HepG2 (cell line): ENCODE data around the gene TNNI3K. TPM values are rescaled to one million over a fixed set of nuclear protein-coding genes. Genes with fewer than 3 reads are reported as not detected.

Experiments used
- ATAC-seq: fragments of 200-7000 bp; cut with Tn5 transposase; 3 replicates; pipeline ENCODE4 v1.9.1; 2020; ENCODE audit warnings: mild to moderate bottlenecking, moderate library complexity
- BruUV-seq: library from RNA; stranded (reverse); fragments of 400-500 nt; replicated peaks from 2 replicates; lab custom pipeline; 2021; lab: Mats Ljungman, UMichigan
- CTCF ChIA-PET: fragments of 300-600 bp; formaldehyde crosslinking; extraction: SDS; loops from one replicate; lab custom pipeline; 2021; ENCODE audit warnings: low total read pairs, inconsistent platforms, low intra/inter-chr PET ratio; lab: Yijun Ruan, JAX
- POLR2A ChIA-PET: fragments of 350-600 bp; sonication (Branson Sonifier 250); formaldehyde crosslinking; loops from one replicate; lab custom pipeline; 2020; ENCODE audit warnings: antibody characterized with exemption, inconsistent platforms; lab: Yijun Ruan, JAX
- DNase-seq: peaks from one replicate; pipeline ENCODE4 v3.0.0-alpha.2; 2015; ENCODE audit warnings: low spot score
- FAIRE-seq: peaks from 3 replicates; lab custom pipeline; 2011; peaks lifted over from hg19 to GRCh38; lab: Jason Lieb, UNC
- H2AFZ ChIP-seq: one replicate; pipeline ENCODE4 v1.6.1; 2011; ENCODE audit warnings: low read length, inconsistent platforms
- H3K27ac ChIP-seq: fragments of 300-600 bp; 3 replicates; pipeline ENCODE4 v1.8.0; 2011; ENCODE audit warnings: mixed run types, mild to moderate bottlenecking, mixed read lengths, low read length, inconsistent platforms; ENCODE audit not compliant: insufficient read depth; ENCODE audit errors: extremely low read length
- H3K27me3 ChIP-seq, 2 experiments: fragments of 200-600 bp in 1 of 2; 2 replicates in 1 of 2; 3 replicates in 1 of 2; pipeline versions ENCODE4 v1.6.0 to v1.8.0; 2011; ENCODE audit warnings: low read length in 2 of 2, mild to moderate bottlenecking in 2 of 2, moderate library complexity in 2 of 2, inconsistent platforms in 1 of 2; ENCODE audit not compliant: insufficient read depth in 2 of 2, control insufficient read depth in 1 of 2
- H3K36me3 ChIP-seq, 2 experiments: fragments of 200-600 bp in 1 of 2; replicated peaks in 1 of 2; 2 replicates in 1 of 2; 3 replicates in 1 of 2; pipeline versions ENCODE4 v1.5.1 to v1.8.0; 2011; ENCODE audit warnings: low read length in 2 of 2, inconsistent platforms in 1 of 2; ENCODE audit not compliant: insufficient read depth in 2 of 2, control insufficient read depth in 1 of 2
- H3K4me1 ChIP-seq: 2 replicates; pipeline ENCODE4 v1.5.1; 2012; ENCODE audit warnings: low read length, inconsistent platforms; ENCODE audit not compliant: insufficient read depth
- H3K4me2 ChIP-seq: 2 replicates; pipeline ENCODE4 v1.6.0; 2011; ENCODE audit warnings: low read depth, low read length, inconsistent platforms
- H3K4me3 ChIP-seq, 3 experiments: fragments of 200-600 bp in 1 of 3; sonication (generic), shearing (Covaris generic) in 1 of 3; replicated peaks in 1 of 3; 2 replicates each; pipeline ENCODE4 v1.5.1; 2011 to 2016; ENCODE audit warnings: low read length in 3 of 3, inconsistent platforms in 2 of 3, low read depth in 2 of 3, mild to moderate bottlenecking in 2 of 3, control low read depth in 1 of 3, mixed read lengths in 1 of 3; ENCODE audit not compliant: insufficient read depth in 1 of 3
- H3K79me2 ChIP-seq: one replicate; pipeline ENCODE4 v1.6.1; 2011; ENCODE audit warnings: low read length, inconsistent platforms; ENCODE audit not compliant: insufficient read depth
- H3K9ac ChIP-seq: 2 replicates; pipeline ENCODE4 v1.6.0; 2011; ENCODE audit warnings: mild to moderate bottlenecking, low read depth, low read length, inconsistent platforms; ENCODE audit not compliant: insufficient read depth
- H3K9me3 ChIP-seq: 2 replicates; pipeline ENCODE4 v1.5.1; 2012; ENCODE audit warnings: mild to moderate bottlenecking, low read length
- H4K20me1 ChIP-seq: 2 replicates; pipeline ENCODE4 v1.6.0; 2011; ENCODE audit warnings: inconsistent platforms, mild to moderate bottlenecking, low read length, moderate library complexity; ENCODE audit not compliant: insufficient read depth
- EP300 ChIP-seq, 3 experiments: sonication (generic) in 1 of 3; formaldehyde crosslinking in 1 of 3; IDR thresholded peaks; 2 replicates each; pipeline versions ENCODE4 v1.5.1 to v1.6.1; 2011 to 2020; ENCODE audit warnings: low read depth in 2 of 3, low read length in 2 of 3, borderline replicate concordance in 1 of 3, improper control_type of control experiment in 1 of 3, mild to moderate bottlenecking in 1 of 3, missing genetic modification reagents in 1 of 3, moderate library complexity in 1 of 3
- FOSL1 ChIP-seq: sonication (generic); formaldehyde crosslinking; IDR thresholded peaks from 2 replicates; pipeline ENCODE4 v1.9.0; 2021; ENCODE audit warnings: missing genetic modification reagents, borderline replicate concordance
- GLI4 ChIP-seq: sonication (generic); formaldehyde crosslinking; IDR thresholded peaks from 2 replicates; pipeline ENCODE4 v1.5.1; 2020; ENCODE audit warnings: missing genetic modification reagents, mild to moderate bottlenecking, moderate library complexity, borderline replicate concordance
- HES4 ChIP-seq: sonication (generic); formaldehyde crosslinking; IDR thresholded peaks from 2 replicates; pipeline ENCODE4 v1.9.0; 2021; ENCODE audit warnings: mild to moderate bottlenecking, missing genetic modification reagents, borderline replicate concordance
- KDM2A ChIP-seq: sonication (generic); formaldehyde crosslinking; IDR thresholded peaks from 2 replicates; pipeline ENCODE4 v1.4.0; 2020; ENCODE audit warnings: low read depth, missing genetic modification reagents, borderline replicate concordance
- NFE2L2 ChIP-seq: fragments of 150-350 bp; IDR thresholded peaks from 2 replicates; pipeline ENCODE4 v1.6.1; 2014; ENCODE audit warnings: low read length
- SMAD9 ChIP-seq: sonication (generic); formaldehyde crosslinking; IDR thresholded peaks from 2 replicates; pipeline ENCODE4 v1.5.1; 2020; ENCODE audit warnings: mild to moderate bottlenecking, missing genetic modification reagents
- SMC3 ChIP-seq: IDR thresholded peaks from 2 replicates; pipeline ENCODE4 v1.6.1; 2011; ENCODE audit warnings: low read length, improper control_type of control experiment
- TARDBP ChIP-seq: sonication (generic); formaldehyde crosslinking; IDR thresholded peaks from 2 replicates; pipeline ENCODE4 v1.8.0; 2022; ENCODE audit warnings: mild to moderate bottlenecking, missing genetic modification reagents
- TEAD3 ChIP-seq: optimal IDR thresholded peaks from 2 replicates; pipeline ENCODE3; 2016; ENCODE audit warnings: borderline replicate concordance
- ZNF564 ChIP-seq: sonication (generic); formaldehyde crosslinking; IDR thresholded peaks from 2 replicates; pipeline ENCODE4 v1.8.1; 2023; ENCODE audit warnings: mild to moderate bottlenecking, missing genetic modification reagents
- ZNF83 ChIP-seq: sonication (generic); formaldehyde crosslinking; IDR thresholded peaks from 2 replicates; pipeline ENCODE4 v1.4.0; 2020; ENCODE audit warnings: missing genetic modification reagents, mild to moderate bottlenecking, borderline replicate concordance
- WGBS: methylation state at CpG from one replicate; pipeline ENCODE4 v1.1.6; 2017; ENCODE audit warnings: low lambda C conversion rate; 5-methylcytosine and 5-hydroxymethylcytosine counted together
- in situ Hi-C: cut with HindIII; loops from 2 replicates; pipeline ENCODE4 v1.10.0; 2017; ENCODE audit warnings: low pct_unique_long_range_greater_than_20kb; ENCODE audit not compliant: extremely low pct_ligation_motif_present
- intact Hi-C: fragments of 100-400 bp; cut with micrococcal nuclease; formaldehyde crosslinking; loops from one replicate; pipeline ENCODE4 v1.10.0; 2022; ENCODE audit not compliant: unreplicated experiment
- polyA plus RNA-seq, 8 experiments: library from polyadenylated mRNA; depleted of rRNA in 3 of 8; stranded (reverse) in 7 of 8; unstranded in 1 of 8; fragments of >200 nt; fragmentation: Illumina TruSeq in 4 of 8; extraction: Trizol in 4 of 8; gene quantifications; 2 replicates each; pipeline versions ENCODE4 v1.2.1 to v1.2.3, GENCODE V29; 2011 to 2016; ENCODE audit warnings: low read depth in 4 of 8, missing spikeins in 1 of 8, mixed read lengths in 1 of 8; ENCODE audit not compliant: insufficient read depth in 1 of 8
- total RNA-seq, 5 experiments: library from RNA; depleted of rRNA; stranded (reverse); fragments of >200 nt; fragmentation: Illumina TruSeq; extraction: Trizol; gene quantifications; 2 replicates each; pipeline ENCODE4 v1.2.3, GENCODE V29; 2016; ENCODE audit warnings: low read depth in 1 of 5
- TF ChIP-seq, protein P1 (sequence below): sonication (generic); formaldehyde crosslinking; IDR thresholded peaks from 2 replicates; pipeline ENCODE4 v1.4.0; 2020; ENCODE audit warnings: mild to moderate bottlenecking, missing genetic modification reagents, borderline replicate concordance

The TNNI3K gene
- total and polyA plus RNA-seq, 2 of the 13 experiments (the other 11 are each of a cell fraction or from before 2014, with no cell fraction given) = 1.1 TPM; not detected in 1

GRCh38 chr1:74237787-74238186 lies 2.6 kb downstream of the TNNI3K start (continued):
- TF ChIP-seq, protein P1, sequence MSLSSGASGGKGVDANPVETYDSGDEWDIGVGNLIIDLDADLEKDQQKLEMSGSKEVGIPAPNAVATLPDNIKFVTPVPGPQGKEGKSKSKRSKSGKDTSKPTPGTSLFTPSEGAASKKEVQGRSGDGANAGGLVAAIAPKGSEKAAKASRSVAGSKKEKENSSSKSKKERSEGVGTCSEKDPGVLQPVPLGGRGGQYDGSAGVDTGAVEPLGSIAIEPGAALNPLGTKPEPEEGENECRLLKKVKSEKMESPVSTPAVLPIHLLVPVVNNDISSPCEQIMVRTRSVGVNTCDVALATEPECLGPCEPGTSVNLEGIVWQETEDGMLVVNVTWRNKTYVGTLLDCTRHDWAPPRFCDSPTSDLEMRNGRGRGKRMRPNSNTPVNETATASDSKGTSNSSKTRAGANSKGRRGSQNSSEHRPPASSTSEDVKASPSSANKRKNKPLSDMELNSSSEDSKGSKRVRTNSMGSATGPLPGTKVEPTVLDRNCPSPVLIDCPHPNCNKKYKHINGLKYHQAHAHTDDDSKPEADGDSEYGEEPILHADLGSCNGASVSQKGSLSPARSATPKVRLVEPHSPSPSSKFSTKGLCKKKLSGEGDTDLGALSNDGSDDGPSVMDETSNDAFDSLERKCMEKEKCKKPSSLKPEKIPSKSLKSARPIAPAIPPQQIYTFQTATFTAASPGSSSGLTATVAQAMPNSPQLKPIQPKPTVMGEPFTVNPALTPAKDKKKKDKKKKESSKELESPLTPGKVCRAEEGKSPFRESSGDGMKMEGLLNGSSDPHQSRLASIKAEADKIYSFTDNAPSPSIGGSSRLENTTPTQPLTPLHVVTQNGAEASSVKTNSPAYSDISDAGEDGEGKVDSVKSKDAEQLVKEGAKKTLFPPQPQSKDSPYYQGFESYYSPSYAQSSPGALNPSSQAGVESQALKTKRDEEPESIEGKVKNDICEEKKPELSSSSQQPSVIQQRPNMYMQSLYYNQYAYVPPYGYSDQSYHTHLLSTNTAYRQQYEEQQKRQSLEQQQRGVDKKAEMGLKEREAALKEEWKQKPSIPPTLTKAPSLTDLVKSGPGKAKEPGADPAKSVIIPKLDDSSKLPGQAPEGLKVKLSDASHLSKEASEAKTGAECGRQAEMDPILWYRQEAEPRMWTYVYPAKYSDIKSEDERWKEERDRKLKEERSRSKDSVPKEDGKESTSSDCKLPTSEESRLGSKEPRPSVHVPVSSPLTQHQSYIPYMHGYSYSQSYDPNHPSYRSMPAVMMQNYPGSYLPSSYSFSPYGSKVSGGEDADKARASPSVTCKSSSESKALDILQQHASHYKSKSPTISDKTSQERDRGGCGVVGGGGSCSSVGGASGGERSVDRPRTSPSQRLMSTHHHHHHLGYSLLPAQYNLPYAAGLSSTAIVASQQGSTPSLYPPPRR (CRISPR knock-in tag) = no peak
- no peak for TF ChIP-seq NFE2L2
- no peak for TF ChIP-seq TEAD3 (CRISPR knock-in tag)
- TF ChIP-seq SMAD9 (CRISPR knock-in tag) = no peak
- no peak for TF ChIP-seq ZNF83 (CRISPR knock-in tag)
- no peak for TF ChIP-seq KDM2A
- no peak for TF ChIP-seq ZNF564 (CRISPR knock-in tag)

GRCh38 chr1:74245168-74245772 lies 10.1 kb downstream of the TNNI3K start:
- H3K27ac ChIP-seq = no peak overlapping the region
- H4K20me1 ChIP-seq = no peaks in the 10 kb centered on the region
- 0% methylated on average over 2 of the region's 2 CpGs for WGBS
- H2AFZ ChIP-seq = no peak overlapping the region
- POLR2A ChIA-PET = no interaction called here
- 0 out of 2 replicates have a peak, but pooled peaks cover 7% of the 10 kb centered on the region for H3K9me3 ChIP-seq
- in situ Hi-C loops = no loop called here
- no peak for DNase-seq
- no TSS peak for BruUV-seq
- no peaks in the 10 kb centered on the region for H3K79me2 ChIP-seq
- FAIRE-seq = no peak
- H3K4me2 ChIP-seq = no peak overlapping the region
- no peaks in the 10 kb centered on the region for H3K36me3 ChIP-seq
- ATAC-seq = no peak
- CTCF ChIA-PET = no interaction called here
- no peaks in the 10 kb centered on the region for H3K4me1 ChIP-seq
- no peak overlapping the region for H3K9ac ChIP-seq
- H3K4me3 ChIP-seq = no peak overlapping the region
- intact Hi-C loops = no loop called here
- H3K27me3 ChIP-seq = no peaks in the 10 kb centered on the region
- TF ChIP-seq FOSL1 (CRISPR knock-in tag) (no peak), HES4 (CRISPR knock-in tag) (no peak), EP300 (IDR thresholded peaks at IDR 0.05; ENCODE audit: low read depth in 2 of 2, low read length in 2 of 2) (no peak), EP300 (CRISPR knock-in tag; IDR thresholded peaks at IDR 0.05; ENCODE audit: borderline replicate concordance) (no peak), SMC3 (no peak), GLI4 (CRISPR knock-in tag) (no peak), TARDBP (CRISPR knock-in tag) (no peak)
